ENCODE results near the gene CYP2C9. TPM values are rescaled to one million over a fixed set of nuclear protein-coding genes. Genes with fewer than 3 reads are reported as not detected.

Gene CYP2C9
- total RNA-seq, 1 experiment from 2014 or later: not detected

DNA sequence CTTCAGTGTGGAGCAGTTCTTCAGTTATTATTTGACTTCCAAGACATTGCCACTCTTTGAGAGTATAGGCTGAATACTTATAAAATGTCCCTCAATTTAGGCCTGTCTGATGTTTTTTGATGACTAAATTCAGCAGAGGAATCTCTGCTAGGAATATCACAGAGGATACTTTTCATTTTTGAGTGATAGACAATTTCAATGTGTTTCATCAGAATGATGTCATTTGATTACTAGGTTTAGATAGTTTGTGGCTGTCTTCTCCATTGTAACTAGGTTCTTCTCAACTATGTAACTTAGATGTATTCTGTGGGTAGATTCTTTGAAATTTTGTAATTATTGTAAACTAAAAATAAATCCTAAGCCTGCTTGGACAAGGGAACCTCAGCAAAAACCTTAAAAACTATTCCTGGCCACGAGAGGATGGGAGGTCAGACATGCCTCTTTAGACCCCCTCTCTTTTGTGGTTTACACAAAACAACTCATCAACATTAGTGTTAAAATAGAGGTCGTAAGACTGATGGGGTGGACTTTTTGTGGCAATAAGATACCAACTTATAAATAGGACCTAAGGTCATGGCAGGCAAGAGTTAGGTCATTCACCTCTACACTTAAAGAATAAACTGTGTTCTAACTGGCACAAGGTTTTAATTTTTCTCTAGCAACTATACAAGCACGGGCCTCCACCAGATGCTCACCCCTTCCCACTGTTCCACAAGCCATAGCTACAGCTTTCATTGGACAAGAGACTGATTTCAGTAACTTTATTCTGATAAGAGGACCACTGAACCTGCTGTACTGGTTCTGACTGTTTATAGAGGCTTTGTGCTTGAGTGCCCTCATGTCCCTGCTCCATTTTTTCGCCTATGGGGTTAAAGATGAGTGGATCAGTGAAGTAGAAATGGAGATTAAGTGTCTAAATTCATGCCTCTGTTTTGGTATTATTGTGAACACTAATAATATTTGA, 97.2 kb downstream of the CYP2C9 start:
- DNase-seq (ENCODE audit: low read depth): no peak

GRCh38 chr10:95039281-95039680, 100.8 kb downstream of the CYP2C9 start:
- no peak for DNase-seq (ENCODE audit: low read depth)

Small RNA genes within 50 kb of the gene (small RNA-seq; reads per million reads assigned to genes)
- gene CYP2C60P: not detected

Other genes starting within 250 kb of the CYP2C9 start
- not detected in 2 replicates for gene CYP2C19, start 176.0 kb upstream of the CYP2C9 start, total RNA-seq (2014; rRNA removed; shearing (Covaris generic))
- gene CYP2C8, start 130.8 kb downstream of the CYP2C9 start, total RNA-seq (2014; rRNA removed; shearing (Covaris generic)): not detected in 2 replicates

Data from HT1080 (cell line).